Psoas muscle (tissue), 8 donors: ENCODE data around the gene DDIT4. TPM values are rescaled to one million over a fixed set of nuclear protein-coding genes. Genes with fewer than 3 reads are reported as not detected.

Experiments used
- ATAC-seq, 4 donors: fragments of 200-7000 bp; cut with Tn5 transposase; one replicate each; pipeline ENCODE4 v1.9.1; 2020; ENCODE audit warnings: moderate library complexity in 3 of 4, mild to moderate bottlenecking in 2 of 4
- DNase-seq, 2 donors: peaks; one replicate each; pipeline ENCODE4 v3.0.0-alpha.2; 2020
- H3K27ac ChIP-seq: fragments of 200-600 bp; one replicate; pipeline ENCODE4 v1.8.0; 2022
- H3K27me3 ChIP-seq, 3 donors: fragments of 200-600 bp in 1 of 3; one replicate each; pipeline versions ENCODE4 v1.6.1 to v1.8.0; 2013 to 2022; ENCODE audit warnings: low read length in 2 of 3, mild to moderate bottlenecking in 2 of 3, moderate library complexity in 1 of 3; ENCODE audit not compliant: insufficient read depth in 3 of 3
- H3K36me3 ChIP-seq, 2 donors: fragments of 200-600 bp in 1 of 2; one replicate each; pipeline versions ENCODE4 v1.6.1 to v1.8.0; 2013 to 2022; ENCODE audit warnings: low read depth in 1 of 2, mild to moderate bottlenecking in 1 of 2, moderate library complexity in 1 of 2; ENCODE audit not compliant: insufficient read depth in 1 of 2
- H3K4me1 ChIP-seq: fragments of 200-600 bp; one replicate; pipeline ENCODE4 v1.8.0; 2022
- H3K4me3 ChIP-seq: fragments of 200-600 bp; one replicate; pipeline ENCODE4 v1.8.0; 2022; ENCODE audit warnings: mild to moderate bottlenecking
- H3K9me3 ChIP-seq: fragments of 200-600 bp; one replicate; pipeline ENCODE4 v1.8.0; 2022
- CTCF ChIP-seq: fragments of 200-600 bp; IDR thresholded peaks from one replicate; pipeline ENCODE4 v1.8.0; 2022; ENCODE audit warnings: antibody characterized with exemption
- WGBS, 3 donors: extraction: QIAGEN DNeasy Blood & Tissue Kit; methylation state at CpG; one replicate each; pipeline versions ENCODE4 v1.1.6 to v1.1.7; 2013; 5-methylcytosine and 5-hydroxymethylcytosine counted together
- intact Hi-C, 2 donors: fragments of 100-400 bp; cut with DNase I; formaldehyde crosslinking; loops; one replicate each; pipeline versions ENCODE4 v1.11.0 to v1.14.2; 2022
- polyA plus RNA-seq, 3 donors: library from polyadenylated mRNA; stranded (reverse); fragments of 200-250 nt; gene quantifications; one replicate each; pipeline ENCODE4 v1.2.3, GENCODE V29; 2013
- total RNA-seq, 4 donors: library from RNA; stranded (reverse); fragmentation: NEBNext Ultra II Directional in 2 of 4; extraction: Animal tissue kit (Norgen Biotek cat#: 25700) in 2 of 4; gene quantifications; one replicate each; pipeline versions ENCODE4 v1.2.1 to v1.2.4, GENCODE V29; 2021 to 2023
- donor health status: healthy with polysubstance abuse.
- donor health status: DM: no; HTN: no; CAD: no; lungs with moderate emphysema.
- donor health status: Bipolar disorder and iron deficiency.
- donor health status: healthy.
- donor health status: DM: yes; HTN: yes; CAD: no.
- donor health status: DM: no; HTN: no; CAD: no.
- donor health status: DM: no; HTN: no; CAD: no.
- donor health status: DM: yes; HTN: yes; CAD: no.

DDIT4 gene
- total and polyA plus RNA-seq, 7 donors, result 16.1 to 744 (median 114) TPM

- 54 to 63% (median 57%) methylated on average over 7 of the region's 7 CpGs for WGBS, 3 donors
- Histone ChIP-seq H3K36me3 (no peaks in the 10 kb centered on the region), H3K27me3 (no peaks in the 10 kb centered on the region), H3K4me1 (peaks cover 58% of the 10 kb centered on the region), H3K9me3 (no peaks in the 10 kb centered on the region), H3K27ac (peak overlapping the region; percentile 91), H3K4me3 (no peak overlapping the region)
- DNase-seq (peak; percentile 59 to 69), ATAC-seq (peak; percentile 36 to 64 (median 56))
- TF ChIP-seq CTCF, result no peak
- intact Hi-C loops, result no loop called here
Measured at GRCh38 chr10:72308320-72308987, 34.7 kb downstream of the DDIT4 start.

- H3K4me1 ChIP-seq, result peaks cover 58% of the 10 kb centered on the region
- intact Hi-C loops, result loop anchor here in 1 of 2 donors (10.0 kb wide), 1 partner anchor 75 kb away; no protein-coding TSS in a partner anchor
- H3K9me3 ChIP-seq, result no peaks in the 10 kb centered on the region
- 16 to 22% (median 20%) methylated on average over 21 of the region's 21 CpGs for WGBS, 3 donors
- no peaks in the 10 kb centered on the region for H3K36me3 ChIP-seq
- ATAC-seq (peak; percentile 86 to 92 (median 87)), DNase-seq (peak; percentile 70 to 89)
- H3K4me3 ChIP-seq, result peak overlapping the region; percentile 15
- H3K27ac ChIP-seq, result peak overlapping the region; percentile 91
- no peak for TF ChIP-seq CTCF
- no peaks in the 10 kb centered on the region for H3K27me3 ChIP-seq
Measured at GRCh38 chr10:72309290-72310240, 35.8 kb downstream of the DDIT4 start.

DNA sequence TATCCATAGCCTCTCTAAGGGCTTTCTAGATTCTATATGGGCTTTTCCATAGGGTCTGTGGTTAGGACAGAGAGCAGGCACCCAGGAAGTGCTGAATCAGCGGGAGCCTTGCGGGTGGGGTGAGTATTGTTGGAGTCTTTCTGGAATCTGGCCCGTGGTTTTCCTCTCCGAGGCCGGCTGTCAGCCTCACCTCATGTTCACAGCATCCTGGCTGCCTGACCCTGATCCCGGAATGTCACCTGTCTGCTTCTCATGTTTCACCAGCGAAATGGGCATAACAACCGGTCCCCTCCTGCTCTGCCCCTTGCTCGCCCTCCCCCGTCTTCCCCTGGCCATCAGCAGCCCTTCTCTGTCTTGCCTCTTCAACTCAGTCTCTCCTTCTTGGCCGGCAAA, 36.5 kb downstream of the DDIT4 start:
- WGBS, 3 donors, result 12 to 19% (median 14%) methylated on average over 11 of the region's 11 CpGs
- ATAC-seq, result peak in 3 of 4 donors; percentile 9 to 27 (median 25)
- intact Hi-C loops, result loop anchor here in 1 of 2 donors (10.0 kb wide), 1 partner anchor 75 kb away; no protein-coding TSS in a partner anchor

GRCh38 chr10:72310636-72311035, 36.9 kb downstream of the DDIT4 start:
- no peak for TF ChIP-seq CTCF
- no peaks in the 10 kb centered on the region for H3K9me3 ChIP-seq
- ATAC-seq (peak; percentile 34 to 60 (median 48)), DNase-seq (peak in 1 of 2 donors; percentile 77)
- no peaks in the 10 kb centered on the region for H3K36me3 ChIP-seq
- peak overlapping the region; percentile 91 for H3K27ac ChIP-seq
- intact Hi-C loops, result loop anchor here in 1 of 2 donors (10.0 kb wide), 1 partner anchor 76 kb away; no protein-coding TSS in a partner anchor
- peaks cover 62% of the 10 kb centered on the region for H3K4me1 ChIP-seq
- no peaks in the 10 kb centered on the region for H3K27me3 ChIP-seq
- 36 to 45% (median 42%) methylated on average over 4 of the region's 4 CpGs for WGBS, 3 donors
- no peak overlapping the region for H3K4me3 ChIP-seq

More for the DNA sequence above, 36.5 kb downstream of the DDIT4 start:
- TF ChIP-seq CTCF, result no peak
- no peaks in the 10 kb centered on the region for H3K27me3 ChIP-seq
- peak overlapping the region; percentile 15 for H3K4me3 ChIP-seq
- no peaks in the 10 kb centered on the region for H3K36me3 ChIP-seq
- peaks cover 62% of the 10 kb centered on the region for H3K4me1 ChIP-seq
- DNase-seq, result peak in 1 of 2 donors; percentile 50
- H3K27ac ChIP-seq, result peak overlapping the region; percentile 91
- H3K9me3 ChIP-seq, result no peaks in the 10 kb centered on the region
